Measurements from ENCODE around the gene DOCK7.

DNA sequence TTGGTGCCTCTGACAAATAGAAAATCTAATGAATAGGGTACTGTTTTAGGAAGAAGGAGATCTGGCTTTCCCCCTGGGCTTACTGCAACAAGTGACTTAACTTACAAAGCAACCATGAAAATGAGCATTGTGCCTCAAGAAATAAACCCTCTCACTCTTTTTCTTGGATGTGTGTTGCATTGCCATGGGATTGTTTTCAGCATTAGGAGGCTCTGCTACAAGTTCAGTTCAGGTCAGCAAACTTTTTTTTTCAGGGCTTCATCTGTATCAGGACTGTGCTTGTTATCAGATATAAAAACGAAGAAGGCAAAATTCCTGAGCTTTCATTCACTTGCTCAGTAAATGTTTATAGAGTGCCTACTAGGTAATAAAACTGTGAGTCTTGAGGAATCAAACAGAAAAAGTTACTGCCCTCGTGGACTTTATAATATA is 37.8 kb upstream of the DOCK7 start:
- TF ChIP-seq, protein P1, sequence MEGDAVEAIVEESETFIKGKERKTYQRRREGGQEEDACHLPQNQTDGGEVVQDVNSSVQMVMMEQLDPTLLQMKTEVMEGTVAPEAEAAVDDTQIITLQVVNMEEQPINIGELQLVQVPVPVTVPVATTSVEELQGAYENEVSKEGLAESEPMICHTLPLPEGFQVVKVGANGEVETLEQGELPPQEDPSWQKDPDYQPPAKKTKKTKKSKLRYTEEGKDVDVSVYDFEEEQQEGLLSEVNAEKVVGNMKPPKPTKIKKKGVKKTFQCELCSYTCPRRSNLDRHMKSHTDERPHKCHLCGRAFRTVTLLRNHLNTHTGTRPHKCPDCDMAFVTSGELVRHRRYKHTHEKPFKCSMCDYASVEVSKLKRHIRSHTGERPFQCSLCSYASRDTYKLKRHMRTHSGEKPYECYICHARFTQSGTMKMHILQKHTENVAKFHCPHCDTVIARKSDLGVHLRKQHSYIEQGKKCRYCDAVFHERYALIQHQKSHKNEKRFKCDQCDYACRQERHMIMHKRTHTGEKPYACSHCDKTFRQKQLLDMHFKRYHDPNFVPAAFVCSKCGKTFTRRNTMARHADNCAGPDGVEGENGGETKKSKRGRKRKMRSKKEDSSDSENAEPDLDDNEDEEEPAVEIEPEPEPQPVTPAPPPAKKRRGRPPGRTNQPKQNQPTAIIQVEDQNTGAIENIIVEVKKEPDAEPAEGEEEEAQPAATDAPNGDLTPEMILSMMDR (IDR thresholded peaks at IDR 0.05; ENCODE audit: low read depth, low read length, missing input control), result no peak
- TF ChIP-seq MAX (IDR thresholded peaks at IDR 0.05), result no peak
- TF ChIP-seq RAD21 (IDR thresholded peaks at IDR 0.05), result no peak
- no peak for TF ChIP-seq GABPA (IDR thresholded peaks at IDR 0.05 in 1 of 2, conservative IDR thresholded peaks at IDR 0.05 in 1 of 2)
- TF ChIP-seq NR2F2 (IDR thresholded peaks at IDR 0.05), result no peak
- no peak for TF ChIP-seq TAF1 (conservative IDR thresholded peaks at IDR 0.05)
- TF ChIP-seq, protein P2, sequence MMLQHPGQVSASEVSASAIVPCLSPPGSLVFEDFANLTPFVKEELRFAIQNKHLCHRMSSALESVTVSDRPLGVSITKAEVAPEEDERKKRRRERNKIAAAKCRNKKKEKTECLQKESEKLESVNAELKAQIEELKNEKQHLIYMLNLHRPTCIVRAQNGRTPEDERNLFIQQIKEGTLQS (IDR thresholded peaks at IDR 0.05), result no peak
- no peak for TF ChIP-seq FOXA1 (IDR thresholded peaks at IDR 0.05)

All from liver (tissue), 3 donors.